DND-41 (cell line): ENCODE measurements around the gene CSNK1E.

Experiments used
- ATAC-seq: fragments of 200-7000 bp; cut with Tn5 transposase; 3 replicates; pipeline ENCODE4 v1.9.1; 2021; ENCODE audit warnings: low read depth; ENCODE audit not compliant: insufficient read depth
- DNase-seq: peaks from one replicate; pipeline ENCODE4 v3.0.0-alpha.2; 2020
- H2AFZ ChIP-seq: 2 replicates; pipeline ENCODE4 v1.6.0; 2012; ENCODE audit warnings: low read depth, low read length
- H3K27ac ChIP-seq: 2 replicates; pipeline ENCODE4 v1.5.1; 2012; ENCODE audit warnings: low read length, inconsistent platforms
- H3K27me3 ChIP-seq: fragments of 200-600 bp; sonication (generic); 2 replicates; pipeline ENCODE4 v1.6.0; 2012; ENCODE audit warnings: low read length, mild to moderate bottlenecking, inconsistent platforms; ENCODE audit not compliant: insufficient read depth, poor library complexity
- H3K36me3 ChIP-seq: 2 replicates; pipeline ENCODE4 v1.5.1; 2012; ENCODE audit warnings: low read length, inconsistent platforms; ENCODE audit not compliant: insufficient read depth
- H3K4me1 ChIP-seq: 2 replicates; pipeline ENCODE4 v1.5.1; 2012; ENCODE audit warnings: mild to moderate bottlenecking, low read length; ENCODE audit not compliant: insufficient read depth
- H3K4me2 ChIP-seq: 2 replicates; pipeline ENCODE4 v1.6.0; 2012; ENCODE audit warnings: mild to moderate bottlenecking, moderate library complexity, low read length, inconsistent platforms; ENCODE audit not compliant: insufficient read depth
- H3K4me3 ChIP-seq, 2 experiments: fragments of 200-600 bp in 1 of 2; shearing (Covaris generic) in 1 of 2; 2 replicates each; pipeline ENCODE4 v1.5.1; 2012 to 2016; ENCODE audit warnings: inconsistent platforms in 2 of 2, low read length in 2 of 2, mild to moderate bottlenecking in 2 of 2, low read depth in 1 of 2, moderate library complexity in 1 of 2
- H3K79me2 ChIP-seq: 2 replicates; pipeline ENCODE4 v1.6.0; 2012; ENCODE audit warnings: low read length, inconsistent platforms; ENCODE audit not compliant: insufficient read depth
- H3K9ac ChIP-seq: 2 replicates; pipeline ENCODE4 v1.6.0; 2012; ENCODE audit warnings: low read depth, mild to moderate bottlenecking, inconsistent platforms, low read length, moderate library complexity
- H3K9me3 ChIP-seq: 2 replicates; pipeline ENCODE4 v1.5.1; 2012; ENCODE audit warnings: low read length, moderate library complexity, mild to moderate bottlenecking, inconsistent platforms; ENCODE audit not compliant: insufficient read depth, severe bottlenecking
- H4K20me1 ChIP-seq: 2 replicates; pipeline ENCODE4 v1.6.0; 2012; ENCODE audit warnings: low read length; ENCODE audit not compliant: insufficient read depth
- CTCF ChIP-seq: IDR thresholded peaks from 2 replicates; pipeline ENCODE4 v1.5.1; 2012; ENCODE audit warnings: borderline replicate concordance, low read length, moderate library complexity, mild to moderate bottlenecking; ENCODE audit not compliant: poor library complexity, severe bottlenecking; ENCODE audit errors: extremely low read depth
- EZH2 ChIP-seq: IDR thresholded peaks from 3 replicates; pipeline ENCODE4 v1.6.1; 2012; ENCODE audit warnings: borderline replicate concordance, low read depth, mild to moderate bottlenecking, moderate library complexity, low read length, inconsistent platforms; ENCODE audit not compliant: severe bottlenecking

Gene CSNK1E

GRCh38 chr22:38248280-38248679, 69.0 kb downstream of the CSNK1E start:
- no peak for ATAC-seq
- H3K9ac ChIP-seq, result no peak overlapping the region
- peaks cover 4% of the 10 kb centered on the region; the same call in 1 of the 2 replicates for H4K20me1 ChIP-seq

GRCh38 chr22:38247713-38248112, 69.5 kb downstream of the CSNK1E start:
- Histone ChIP-seq H3K27ac (no peak overlapping the region), H3K27me3 (no peaks in the 10 kb centered on the region), H3K36me3 (peaks cover 31% of the 10 kb centered on the region), H3K9me3 (no peaks in the 10 kb centered on the region), H3K4me3 (no peak overlapping the region), H3K79me2 (peaks cover 6% of the 10 kb centered on the region; the same call in 1 of the 2 replicates), H3K9ac (no peak overlapping the region), H3K4me1 (no peaks in the 10 kb centered on the region), H3K4me2 (no peak overlapping the region), H4K20me1 (peaks cover 4% of the 10 kb centered on the region; the same call in 1 of the 2 replicates), H2AFZ (no peak overlapping the region)
- TF ChIP-seq EZH2 (no peak), CTCF (no peak)
- ATAC-seq (no peak), DNase-seq (no peak)

More at GRCh38 chr22:38248280-38248679, 69.0 kb downstream of the CSNK1E start:
- Histone ChIP-seq H3K27ac (no peak overlapping the region), H3K4me2 (no peak overlapping the region), H3K27me3 (no peaks in the 10 kb centered on the region), H3K4me1 (no peaks in the 10 kb centered on the region), H2AFZ (no peak overlapping the region), H3K9me3 (no peaks in the 10 kb centered on the region), H3K79me2 (peaks cover 6% of the 10 kb centered on the region; the same call in 1 of the 2 replicates), H3K36me3 (peaks cover 31% of the 10 kb centered on the region), H3K4me3 (no peak overlapping the region)
- no peak for DNase-seq
- TF ChIP-seq EZH2 (no peak), CTCF (no peak)

- no peaks in the 10 kb centered on the region for H4K20me1 ChIP-seq
- no peak overlapping the region for H3K4me3 ChIP-seq
- H3K4me1 ChIP-seq, result no peaks in the 10 kb centered on the region
- 0 out of 2 replicates have a peak, but pooled peaks cover 2% of the 10 kb centered on the region for H3K79me2 ChIP-seq
- H3K27me3 ChIP-seq, result no peaks in the 10 kb centered on the region
- no peak overlapping the region for H2AFZ ChIP-seq
- TF ChIP-seq EZH2, result no peak
- no peak for TF ChIP-seq CTCF
- no peak overlapping the region for H3K4me2 ChIP-seq
- no peaks in the 10 kb centered on the region for H3K9me3 ChIP-seq
- ATAC-seq (no peak), DNase-seq (no peak)
- no peak overlapping the region for H3K9ac ChIP-seq
- peaks cover 31% of the 10 kb centered on the region for H3K36me3 ChIP-seq
- no peak overlapping the region for H3K27ac ChIP-seq
Observed at GRCh38 chr22:38246692-38247091, 70.5 kb downstream of the CSNK1E start.
